Stomach (tissue), 9 donors: ENCODE data around the gene ARRDC4. TPM values are rescaled to one million over a fixed set of nuclear protein-coding genes. Genes with fewer than 3 reads are reported as not detected.

ENCODE experiments used
- DNase-seq, 2 donors: peaks; one replicate each; pipeline versions ENCODE4 v3.0.0 to v3.0.0-alpha.2; 2013 to 2019
- H3K27ac ChIP-seq, 5 donors: fragments of 200-600 bp in 4 of 5; sonication (generic) in 4 of 5; one replicate each; pipeline ENCODE4 v1.5.1; 2013 to 2019; ENCODE audit warnings: mild to moderate bottlenecking in 1 of 5, moderate library complexity in 1 of 5
- H3K27me3 ChIP-seq, 3 donors: fragments of 200-600 bp; sonication (generic); one replicate each; pipeline ENCODE4 v1.5.1; 2017 to 2019; ENCODE audit warnings: mixed run types in 1 of 3
- H3K36me3 ChIP-seq, 4 donors: fragments of 200-600 bp; sonication (generic); 1 replicate in 3 of 4; 2 replicates in 1 of 4; pipeline ENCODE4 v1.5.1; 2016 to 2019
- H3K4me1 ChIP-seq, 4 donors: fragments of 200-600 bp; sonication (generic); one replicate each; pipeline ENCODE4 v1.5.1; 2016 to 2019
- H3K4me3 ChIP-seq, 4 donors: fragments of 200-600 bp; sonication (generic) in 3 of 4; one replicate each; pipeline ENCODE4 v1.5.1; 2016 to 2019; ENCODE audit warnings: mild to moderate bottlenecking in 1 of 4
- H3K9me3 ChIP-seq, 4 donors: fragments of 200-600 bp; sonication (generic); one replicate each; pipeline ENCODE4 v1.5.1; 2016 to 2019
- CTCF ChIP-seq, 7 experiments: fragments of 450-650 bp in 4 of 7; fragments of 200-600 bp in 3 of 7; sonication (generic) in 3 of 7; IDR thresholded peaks; one replicate each; pipeline ENCODE4 v1.5.1; 2016 to 2019; ENCODE audit warnings: antibody characterized with exemption in 7 of 7, control low read depth in 2 of 7, mild to moderate bottlenecking in 1 of 7
- EP300 ChIP-seq: sonication (generic); formaldehyde crosslinking; IDR thresholded peaks from one replicate; pipeline ENCODE4 v1.6.1; 2017; ENCODE audit warnings: antibody characterized with exemption
- POLR2A ChIP-seq, 4 donors: fragments of 450-650 bp; IDR thresholded peaks; one replicate each; pipeline ENCODE4 v1.6.1; 2016; ENCODE audit warnings: antibody characterized with exemption in 4 of 4, control low read depth in 2 of 4, mild to moderate bottlenecking in 1 of 4, moderate library complexity in 1 of 4
- POLR2AphosphoS5 ChIP-seq, 3 donors: sonication (generic); formaldehyde crosslinking; IDR thresholded peaks; one replicate each; pipeline ENCODE4 v1.6.1; 2016; ENCODE audit warnings: antibody characterized with exemption in 3 of 3
- WGBS, 5 donors: extraction: QIAGEN DNeasy Blood & Tissue Kit in 3 of 5; methylation state at CpG; one replicate each; pipeline versions ENCODE4 v1.1.5 to v1.1.7; 2013 to 2018; 5-methylcytosine and 5-hydroxymethylcytosine counted together
- intact Hi-C: fragments of 100-400 bp; cut with DNase I; formaldehyde crosslinking; loops from one replicate; pipeline ENCODE4 v1.15.1; 2023; ENCODE audit warnings: low total_unique reads
- polyA plus RNA-seq, 3 donors: library from polyadenylated mRNA; stranded (reverse); fragments of 200-250 nt; gene quantifications; one replicate each; pipeline ENCODE4 v1.2.3, GENCODE V29; 2013
- total RNA-seq, 5 donors: library from RNA; depleted of rRNA; stranded (reverse); fragments of >200 nt; gene quantifications; one replicate each; pipeline versions ENCODE4 v1.1.0 to v1.2.3, GENCODE V29; 2014 to 2016
- donor health status: healthy with polysubstance abuse.
- donor health status: Bipolar disorder and iron deficiency.
- donor health status: healthy.

Gene ARRDC4
- total and polyA plus RNA-seq, 8 donors: 13.2 to 110 (median 49.2) TPM

GRCh38 chr15:98018761-98019351 lies 58.4 kb downstream of the ARRDC4 start:
- no peak for DNase-seq
- Histone ChIP-seq H3K27ac (peak overlapping the region in 4 of 5 donors; percentile 13 to 68 (median 36)), H3K4me3 (no peak overlapping the region), H3K4me1 (peaks cover 0 to 22% (median 2%) of the 10 kb centered on the region in 4 donors), H3K36me3 (no peaks in the 10 kb centered on the region), H3K9me3 (no peaks in the 10 kb centered on the region), H3K27me3 (no peaks in the 10 kb centered on the region)
- intact Hi-C loops: no loop called here
- TF ChIP-seq POLR2A (IDR thresholded peaks at IDR 0.05) (no peak), EP300 (no peak), POLR2AphosphoS5 (IDR thresholded peaks at IDR 0.05) (no peak), CTCF (IDR thresholded peaks at IDR 0.05) (no peak)
- WGBS, 5 donors: 26 to 51% (median 32%) methylated on average over 6 of the region's 6 CpGs
